Esophagus squamous epithelium (tissue), 5 donors: Measurements from ENCODE around the gene PDIA2. TPM values are rescaled to one million over a fixed set of nuclear protein-coding genes. Genes with fewer than 3 reads are reported as not detected.
"Not testable (repeated sequence)": the region's sequence is repeated elsewhere in the genome, so short reads cannot be mapped to it uniquely, and the experiment has no call there.

Experiments used
- DNase-seq: peaks from one replicate; lab custom pipeline; 2025; lab: John Stamatoyannopoulos, UW
- H3K27ac ChIP-seq, 4 donors: fragments of 200-600 bp; sonication (generic); one replicate each; pipeline ENCODE4 v1.5.1; 2016 to 2019; ENCODE audit warnings: mild to moderate bottlenecking in 1 of 4
- H3K27me3 ChIP-seq, 4 donors: fragments of 200-600 bp; sonication (generic); 1 replicate in 3 of 4; 2 replicates in 1 of 4; pipeline versions ENCODE4 v1.5.1 to v1.6.0; 2017 to 2021; ENCODE audit warnings: antibody characterized with exemption in 1 of 4
- H3K36me3 ChIP-seq, 3 donors: fragments of 200-600 bp; sonication (generic); one replicate each; pipeline ENCODE4 v1.5.1; 2016 to 2019
- H3K4me1 ChIP-seq, 3 donors: fragments of 200-600 bp; sonication (generic); one replicate each; pipeline ENCODE4 v1.5.1; 2017 to 2019
- H3K4me3 ChIP-seq, 4 donors: fragments of 200-600 bp; sonication (generic); 1 replicate in 3 of 4; 2 replicates in 1 of 4; pipeline ENCODE4 v1.5.1; 2016 to 2019; ENCODE audit warnings: mild to moderate bottlenecking in 2 of 4, moderate library complexity in 1 of 4
- H3K9me3 ChIP-seq, 3 donors: fragments of 200-600 bp; sonication (generic); one replicate each; pipeline ENCODE4 v1.5.1; 2016 to 2019
- CTCF ChIP-seq, 6 experiments: fragments of 450-650 bp in 4 of 6; fragments of 200-600 bp in 2 of 6; sonication (generic) in 2 of 6; IDR thresholded peaks; one replicate each; pipeline ENCODE4 v1.5.1; 2016 to 2019; ENCODE audit warnings: antibody characterized with exemption in 6 of 6, mild to moderate bottlenecking in 4 of 6, moderate library complexity in 4 of 6
- POLR2A ChIP-seq, 4 donors: fragments of 450-650 bp; IDR thresholded peaks; one replicate each; pipeline ENCODE4 v1.6.1; 2017; ENCODE audit warnings: antibody characterized with exemption in 4 of 4, mild to moderate bottlenecking in 4 of 4, moderate library complexity in 3 of 4
- WGBS, 2 donors: methylation state at CpG; one replicate each; pipeline ENCODE4 v1.1.5; 2018; 5-methylcytosine and 5-hydroxymethylcytosine counted together
- intact Hi-C: fragments of 100-400 bp; cut with DNase I; formaldehyde crosslinking; loops from one replicate; pipeline ENCODE4 v1.15.0; 2022
- total RNA-seq, 4 donors: library from RNA; depleted of rRNA; stranded (reverse); fragments of >200 nt; gene quantifications; one replicate each; pipeline ENCODE4 v1.1.0, GENCODE V29; 2016
- donor health status: DM: yes; HTN: yes; CAD: no.

Gene PDIA2
- total RNA-seq, 4 donors from 2014 or later: not detected

GRCh38 chr16:252366-253337, 30.3 kb upstream of the PDIA2 start:
- peak overlapping the region in 2 of 4 donors; percentile 2 to 33 for H3K27ac ChIP-seq
- peak overlapping the region in 1 of 4 donors; percentile 35 for H3K4me3 ChIP-seq
- no peaks in the 10 kb centered on the region for H3K9me3 ChIP-seq
- intact Hi-C loops: no loop called here
- WGBS, 2 donors: 62 to 71% methylated on average over 30 of the region's 30 CpGs
- no peaks in the 10 kb centered on the region for H3K4me1 ChIP-seq
- H3K27me3 ChIP-seq: no peaks in the 10 kb centered on the region
- peaks cover 0 to 99% (median 5%) of the 10 kb centered on the region in 3 donors for H3K36me3 ChIP-seq
- TF ChIP-seq CTCF (IDR thresholded peaks at IDR 0.05) (no peak), POLR2A (IDR thresholded peaks at IDR 0.05) (no peak)
- no peak for DNase-seq

GRCh38 chr16:253833-254232, 29.1 kb upstream of the PDIA2 start:
- Histone ChIP-seq H3K4me3 (no peak overlapping the region), H3K36me3 (peaks cover 0 to 95% (median 5%) of the 10 kb centered on the region in 3 donors), H3K27me3 (no peaks in the 10 kb centered on the region), H3K9me3 (no peaks in the 10 kb centered on the region), H3K4me1 (no peaks in the 10 kb centered on the region), H3K27ac (no peak overlapping the region)
- intact Hi-C loops: no loop called here
- WGBS, 2 donors: 89 to 90% methylated on average over 6 of the region's 6 CpGs
- TF ChIP-seq POLR2A (IDR thresholded peaks at IDR 0.05): no peak
- TF ChIP-seq CTCF (IDR thresholded peaks at IDR 0.05): no peak
- no peak for DNase-seq

DNA sequence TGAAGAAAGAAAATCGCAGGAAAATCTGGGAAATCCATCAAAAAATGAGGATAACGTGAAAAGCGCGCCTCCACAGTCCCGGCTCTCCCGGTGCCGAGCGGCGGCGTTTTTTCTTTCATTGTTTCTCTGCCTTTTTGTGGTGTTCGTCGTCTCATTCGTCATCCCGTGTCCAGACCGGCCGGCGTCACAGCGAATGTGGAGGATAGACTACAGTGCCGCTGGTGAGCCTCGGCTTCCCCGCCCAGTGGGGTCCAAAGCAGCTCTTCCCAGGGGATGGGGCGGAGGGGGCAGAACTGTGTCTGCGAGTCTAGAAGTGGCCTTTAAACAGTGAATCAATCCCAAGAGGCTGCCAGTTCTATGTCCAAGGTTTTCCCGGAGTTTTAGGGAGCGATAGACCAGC, 28.5 kb upstream of the PDIA2 start:
- H3K9me3 ChIP-seq: no peaks in the 10 kb centered on the region
- intact Hi-C loops: no loop called here
- 92 to 97% methylated on average over 20 to 24 of the region's 25 CpGs for WGBS, 2 donors
- peaks cover 0 to 95% (median 5%) of the 10 kb centered on the region in 3 donors for H3K36me3 ChIP-seq
- DNase-seq: no peak
- no peaks in the 10 kb centered on the region for H3K4me1 ChIP-seq
- no peaks in the 10 kb centered on the region for H3K27me3 ChIP-seq
- TF ChIP-seq POLR2A (IDR thresholded peaks at IDR 0.05) (no peak), CTCF (IDR thresholded peaks at IDR 0.05) (no peak)
- H3K27ac ChIP-seq: no peak overlapping the region
- no peak overlapping the region for H3K4me3 ChIP-seq

DNA sequence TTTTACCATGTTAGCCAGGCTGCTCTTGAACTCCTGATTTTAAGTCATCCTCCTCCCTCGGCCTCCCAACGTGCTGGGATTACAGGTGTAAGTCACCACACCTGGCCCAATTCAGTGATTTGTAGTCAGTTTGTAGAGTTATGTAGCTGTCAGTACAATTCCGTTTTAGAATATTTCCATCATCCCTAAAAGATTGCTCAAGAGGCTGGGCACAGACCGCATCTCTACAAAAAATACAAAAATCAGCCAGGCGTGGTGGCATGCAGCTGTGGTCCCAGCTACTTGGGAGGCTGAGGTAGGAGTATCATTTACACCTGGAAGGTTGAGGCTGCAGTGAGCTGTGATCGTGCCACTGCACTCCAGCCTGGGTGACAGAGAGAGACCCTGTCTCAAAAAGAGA, 27.8 kb upstream of the PDIA2 start:
- Histone ChIP-seq H3K27me3 (no peaks in the 10 kb centered on the region), H3K4me3 (no peak overlapping the region), H3K9me3 (no peaks in the 10 kb centered on the region), H3K36me3 (peaks cover 6 to 95% (median 10%) of the 10 kb centered on the region in 3 donors), H3K4me1 (no peaks in the 10 kb centered on the region), H3K27ac (no peak overlapping the region)
- no peak for DNase-seq
- intact Hi-C loops: no loop called here
- TF ChIP-seq CTCF (IDR thresholded peaks at IDR 0.05) (no peak), POLR2A (IDR thresholded peaks at IDR 0.05) (no peak)
- 93 to 100% methylated on average over 6 of the region's 6 CpGs for WGBS, 2 donors

DNA sequence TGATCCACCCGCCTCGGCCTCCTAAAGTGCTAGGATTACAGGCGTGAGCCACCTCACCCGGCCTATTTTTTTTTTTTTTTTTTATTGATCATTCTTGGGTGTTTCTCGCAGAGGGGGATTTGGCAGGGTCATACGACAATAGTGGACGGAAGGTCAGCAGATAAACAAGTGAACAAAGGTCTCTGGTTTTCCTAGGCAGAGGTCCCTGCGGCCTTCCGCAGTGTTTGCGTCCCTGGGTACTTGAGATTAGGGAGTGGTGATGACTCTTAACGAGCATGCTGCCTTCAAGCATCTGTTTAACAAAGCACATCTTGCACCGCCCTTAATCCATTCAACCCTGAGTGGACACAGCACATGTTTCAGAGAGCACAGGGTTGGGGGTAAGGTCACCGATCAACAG, 24.9 kb upstream of the PDIA2 start:
- H3K4me3 ChIP-seq, H3K27ac ChIP-seq, H3K27me3 ChIP-seq, DNase-seq, H3K4me1 ChIP-seq, intact Hi-C loops, H3K9me3 ChIP-seq: not testable (repeated sequence)
- 97 to 98% methylated on average over 10 of the region's 13 CpGs for WGBS, 2 donors
- peaks cover 20 to 95% (median 22%) of the 10 kb centered on the region in 3 donors for H3K36me3 ChIP-seq
